ENCODE measurements around the gene FRAS1. TPM values are rescaled to one million over a fixed set of nuclear protein-coding genes. Genes with fewer than 3 reads are reported as not detected.

The FRAS1 gene
- total and polyA plus RNA-seq, 11 donors, result 0.57 to 13.4 (median 3.2) TPM

GRCh38 chr4:78566834-78567499 lies 509.8 kb downstream of the FRAS1 start:
- H3K27ac ChIP-seq, result peak overlapping the region in 5 of 12 donors; percentile 7 to 21 (median 16)
- H3K36me3 ChIP-seq, result peaks cover 0 to 10% (median 0%) of the 10 kb centered on the region in 9 donors
- TF ChIP-seq CTCF (IDR thresholded peaks at IDR 0.05), result no peak
- TF ChIP-seq POLR2A (IDR thresholded peaks at IDR 0.05), result no peak
- no peak for DNase-seq
- H3K4me3 ChIP-seq, result no peak overlapping the region
- intact Hi-C loops (cut with DNase I), result no loop called here
- no peaks in the 10 kb centered on the region for H3K27me3 ChIP-seq
- no peaks in the 10 kb centered on the region for H3K9me3 ChIP-seq
- no peak for ATAC-seq
- WGBS, 4 donors, result 87 to 96% (median 91%) methylated on average over 8 of the region's 8 CpGs
- H3K4me1 ChIP-seq, result peaks cover 0 to 39% (median 16%) of the 10 kb centered on the region in 12 donors

DNA sequence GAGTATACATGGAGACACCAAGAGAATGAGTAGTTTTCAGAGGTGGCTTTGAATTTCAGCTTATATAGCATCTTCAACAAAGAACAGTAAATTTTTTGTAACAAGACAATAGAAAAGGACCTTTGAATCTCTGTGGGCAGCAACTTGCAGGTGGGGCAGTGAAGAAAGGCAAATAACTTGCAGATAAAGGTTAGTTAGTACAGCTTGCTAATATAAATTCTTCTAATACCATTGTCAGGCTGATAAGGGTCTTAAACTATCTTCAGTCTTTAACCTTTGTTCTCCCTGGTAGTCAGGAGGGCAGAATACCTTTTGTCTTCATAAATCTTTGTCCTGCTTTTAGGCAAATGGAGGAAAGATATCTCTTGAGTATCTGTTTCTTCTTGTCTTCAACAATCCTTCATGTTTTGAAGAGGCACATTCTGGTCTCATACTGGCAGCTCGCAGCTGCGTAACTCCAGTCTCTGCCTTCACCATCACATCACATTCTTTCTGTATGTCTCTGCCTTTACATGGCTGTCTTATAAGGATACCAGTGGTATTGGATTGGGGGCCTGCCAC lies 510.5 kb downstream of the FRAS1 start:
- 93 to 100% (median 96%) methylated on average over 2 of the region's 2 CpGs for WGBS, 4 donors
- no peak overlapping the region for H3K4me3 ChIP-seq
- peak overlapping the region in 8 of 12 donors; percentile 10 to 70 (median 64) for H3K27ac ChIP-seq
- intact Hi-C loops (cut with DNase I), result no loop called here
- H3K36me3 ChIP-seq, result peaks cover 0 to 10% (median 0%) of the 10 kb centered on the region in 9 donors
- H3K27me3 ChIP-seq, result no peaks in the 10 kb centered on the region
- no peak for ATAC-seq
- DNase-seq, result no peak
- TF ChIP-seq CTCF (IDR thresholded peaks at IDR 0.05) (no peak), POLR2A (IDR thresholded peaks at IDR 0.05) (no peak)
- no peaks in the 10 kb centered on the region for H3K9me3 ChIP-seq
- peaks cover 0 to 39% (median 16%) of the 10 kb centered on the region in 12 donors for H3K4me1 ChIP-seq

- H3K36me3 ChIP-seq, result peaks cover 0 to 10% (median 0%) of the 10 kb centered on the region in 9 donors
- peaks cover 0 to 39% (median 16%) of the 10 kb centered on the region in 12 donors for H3K4me1 ChIP-seq
- H3K27ac ChIP-seq, result peak overlapping the region in 11 of 12 donors; percentile 7 to 70 (median 63)
- H3K9me3 ChIP-seq, result no peaks in the 10 kb centered on the region
- DNase-seq (no peak), ATAC-seq (peak in 2 of 4 donors; percentile 28 to 42)
- H3K27me3 ChIP-seq, result no peaks in the 10 kb centered on the region
- TF ChIP-seq POLR2A (IDR thresholded peaks at IDR 0.05) (no peak), CTCF (IDR thresholded peaks at IDR 0.05) (no peak)
- WGBS, 4 donors, result 54 to 66% (median 55%) methylated on average over 3 of the region's 3 CpGs
- peak overlapping the region in 3 of 12 donors; percentile 1 to 10 (median 1) for H3K4me3 ChIP-seq
- intact Hi-C loops (cut with DNase I), result no loop called here
Measured at GRCh38 chr4:78568640-78569305, 511.6 kb downstream of the FRAS1 start.

GRCh38 chr4:78569306-78569821 lies 512.2 kb downstream of the FRAS1 start:
- TF ChIP-seq CTCF (IDR thresholded peaks at IDR 0.05), result no peak
- no peak for TF ChIP-seq POLR2A (IDR thresholded peaks at IDR 0.05)
- H3K4me3 ChIP-seq, result peak overlapping the region in 3 of 12 donors; percentile 1 to 10 (median 1)
- ATAC-seq, result peak in 2 of 4 donors; percentile 65 to 81
- no peak for DNase-seq
- H3K27ac ChIP-seq, result peak overlapping the region in 11 of 12 donors; percentile 7 to 70 (median 63)
- peaks cover 0 to 35% (median 15%) of the 10 kb centered on the region in 12 donors for H3K4me1 ChIP-seq
- H3K9me3 ChIP-seq, result no peaks in the 10 kb centered on the region
- H3K27me3 ChIP-seq, result no peaks in the 10 kb centered on the region
- intact Hi-C loops (cut with DNase I), result no loop called here
- 44 to 59% (median 58%) methylated on average over 6 of the region's 6 CpGs for WGBS, 4 donors
- peaks cover 0 to 10% (median 0%) of the 10 kb centered on the region in 9 donors for H3K36me3 ChIP-seq

All from heart left ventricle (tissue), 16 donors.